Mesothelial cell of epicardium (in vitro differentiated cells): Measurements from ENCODE around the gene MMP17. TPM values are rescaled to one million over a fixed set of nuclear protein-coding genes. Genes with fewer than 3 reads are reported as not detected.

Source experiments
- DNase-seq, 2 experiments: peaks; one replicate each; pipeline ENCODE4 v3.0.0; 2021; ENCODE audit warnings: low spot score in 2 of 2; ENCODE audit not compliant: unreplicated experiment in 2 of 2
- H3K27ac Mint-ChIP-seq: 2 replicates; pipeline ENCODE4 v1.8.0; 2021; ENCODE audit warnings: mixed read lengths
- H3K27me3 Mint-ChIP-seq: 2 replicates; pipeline ENCODE4 v1.8.0; 2021; ENCODE audit warnings: low read depth, mixed read lengths
- H3K36me3 Mint-ChIP-seq: 2 replicates; pipeline ENCODE4 v1.8.0; 2021; ENCODE audit warnings: mixed read lengths
- H3K4me1 Mint-ChIP-seq: 2 replicates; pipeline ENCODE4 v1.8.0; 2021; ENCODE audit warnings: mixed read lengths
- H3K4me3 Mint-ChIP-seq: 2 replicates; pipeline ENCODE4 v1.8.0; 2021; ENCODE audit warnings: mild to moderate bottlenecking, moderate library complexity, mixed read lengths
- H3K9me3 Mint-ChIP-seq: 2 replicates; pipeline ENCODE4 v1.8.0; 2021; ENCODE audit warnings: mixed read lengths
- CTCF ChIP-seq: fragments of 200-600 bp; sonication (generic); IDR thresholded peaks from one replicate; pipeline ENCODE4 v1.5.0; 2021; ENCODE audit warnings: antibody characterized with exemption; ENCODE audit not compliant: unreplicated experiment
- total RNA-seq: library from RNA; stranded (reverse); gene quantifications from 3 replicates; pipeline ENCODE4 v1.2.1, GENCODE V29; 2021

MMP17 gene
- total RNA-seq, 1 donor from 2014 or later: 1.8 TPM

GRCh38 chr12:131796411-131796736 is 31.8 kb upstream of the MMP17 start:
- no peak for DNase-seq
- Mint-ChIP-seq H3K9me3 (no peaks in the 10 kb centered on the region), H3K4me3 (no peak overlapping the region), H3K27ac (peak overlapping the region; percentile 81), H3K4me1 (peaks cover 8% of the 10 kb centered on the region), H3K36me3 (peaks cover 49% of the 10 kb centered on the region), H3K27me3 (no peaks in the 10 kb centered on the region)
- TF ChIP-seq CTCF: no peak

- DNase-seq: no peak
- H3K36me3 Mint-ChIP-seq: peaks cover 49% of the 10 kb centered on the region
- H3K27me3 Mint-ChIP-seq: no peaks in the 10 kb centered on the region
- no peak overlapping the region for H3K4me3 Mint-ChIP-seq
- no peak for TF ChIP-seq CTCF
- H3K4me1 Mint-ChIP-seq: peaks cover 8% of the 10 kb centered on the region
- H3K27ac Mint-ChIP-seq: no peak overlapping the region
- H3K9me3 Mint-ChIP-seq: no peaks in the 10 kb centered on the region
Observed at GRCh38 chr12:131796754-131797587, 31.2 kb upstream of the MMP17 start.

- peaks cover 8% of the 10 kb centered on the region for H3K4me1 Mint-ChIP-seq
- no peaks in the 10 kb centered on the region for H3K9me3 Mint-ChIP-seq
- no peak for DNase-seq
- peaks cover 49% of the 10 kb centered on the region for H3K36me3 Mint-ChIP-seq
- no peaks in the 10 kb centered on the region for H3K27me3 Mint-ChIP-seq
- H3K27ac Mint-ChIP-seq: no peak overlapping the region
- no peak overlapping the region for H3K4me3 Mint-ChIP-seq
- no peak for TF ChIP-seq CTCF
Observed at GRCh38 chr12:131797588-131797934, 30.6 kb upstream of the MMP17 start.

- Mint-ChIP-seq H3K36me3 (peaks cover 37% of the 10 kb centered on the region), H3K4me3 (no peak overlapping the region), H3K9me3 (no peaks in the 10 kb centered on the region), H3K27ac (no peak overlapping the region), H3K27me3 (no peaks in the 10 kb centered on the region), H3K4me1 (peaks cover 11% of the 10 kb centered on the region)
- no peak for DNase-seq
- no peak for TF ChIP-seq CTCF
Observed at GRCh38 chr12:131799195-131799594, 29.0 kb upstream of the MMP17 start.

GRCh38 chr12:131799828-131800593 is 28.2 kb upstream of the MMP17 start:
- Mint-ChIP-seq H3K4me1 (peaks cover 11% of the 10 kb centered on the region), H3K27ac (no peak overlapping the region), H3K36me3 (peaks cover 37% of the 10 kb centered on the region), H3K9me3 (no peaks in the 10 kb centered on the region), H3K4me3 (no peak overlapping the region), H3K27me3 (no peaks in the 10 kb centered on the region)
- no peak for TF ChIP-seq CTCF
- no peak for DNase-seq
